ENCODE measurements around the gene SKA1. TPM values are rescaled to one million over a fixed set of nuclear protein-coding genes. Genes with fewer than 3 reads are reported as not detected.

The SKA1 gene
- total and polyA plus RNA-seq, 12 donors, result 0.30 to 8.6 (median 0.71) TPM

- Histone ChIP-seq H3K4me3 (no peak overlapping the region), H3K27ac (no peak overlapping the region), H3K4me1 (replicated peaks in 1 of 2) (no peaks in the 10 kb centered on the region), H3K9me3 (replicated peaks in 1 of 3) (no peaks in the 10 kb centered on the region), H3K36me3 (replicated peaks in 1 of 2) (no peaks in the 10 kb centered on the region), H3K27me3 (no peaks in the 10 kb centered on the region)
- intact Hi-C loops (cut with DNase I), result no loop called here
- TF ChIP-seq, protein P1, sequence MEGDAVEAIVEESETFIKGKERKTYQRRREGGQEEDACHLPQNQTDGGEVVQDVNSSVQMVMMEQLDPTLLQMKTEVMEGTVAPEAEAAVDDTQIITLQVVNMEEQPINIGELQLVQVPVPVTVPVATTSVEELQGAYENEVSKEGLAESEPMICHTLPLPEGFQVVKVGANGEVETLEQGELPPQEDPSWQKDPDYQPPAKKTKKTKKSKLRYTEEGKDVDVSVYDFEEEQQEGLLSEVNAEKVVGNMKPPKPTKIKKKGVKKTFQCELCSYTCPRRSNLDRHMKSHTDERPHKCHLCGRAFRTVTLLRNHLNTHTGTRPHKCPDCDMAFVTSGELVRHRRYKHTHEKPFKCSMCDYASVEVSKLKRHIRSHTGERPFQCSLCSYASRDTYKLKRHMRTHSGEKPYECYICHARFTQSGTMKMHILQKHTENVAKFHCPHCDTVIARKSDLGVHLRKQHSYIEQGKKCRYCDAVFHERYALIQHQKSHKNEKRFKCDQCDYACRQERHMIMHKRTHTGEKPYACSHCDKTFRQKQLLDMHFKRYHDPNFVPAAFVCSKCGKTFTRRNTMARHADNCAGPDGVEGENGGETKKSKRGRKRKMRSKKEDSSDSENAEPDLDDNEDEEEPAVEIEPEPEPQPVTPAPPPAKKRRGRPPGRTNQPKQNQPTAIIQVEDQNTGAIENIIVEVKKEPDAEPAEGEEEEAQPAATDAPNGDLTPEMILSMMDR (IDR thresholded peaks at IDR 0.05), result no peak
- no peak for TF ChIP-seq POLR2A (IDR thresholded peaks at IDR 0.05)
- no peak for DNase-seq
- WGBS, 4 donors, result 76 to 90% (median 81%) methylated on average over 7 of the region's 7 CpGs
These were observed 40.2 kb upstream of the SKA1 start for GRCh38 chr18:50334546-50335152.

- Histone ChIP-seq H3K9me3 (replicated peaks in 1 of 3) (no peaks in the 10 kb centered on the region), H3K36me3 (replicated peaks in 1 of 2) (no peaks in the 10 kb centered on the region), H3K4me3 (no peak overlapping the region), H3K27me3 (no peaks in the 10 kb centered on the region), H3K27ac (no peak overlapping the region), H3K4me1 (replicated peaks in 1 of 2) (no peaks in the 10 kb centered on the region)
- no peak for TF ChIP-seq POLR2A (IDR thresholded peaks at IDR 0.05)
- TF ChIP-seq, protein P1 (IDR thresholded peaks at IDR 0.05), result no peak
- intact Hi-C loops (cut with DNase I), result no loop called here
- WGBS, 4 donors, result 76 to 88% (median 78%) methylated on average over 2 of the region's 2 CpGs
- DNase-seq, result no peak
These were observed 36.7 kb upstream of the SKA1 start for GRCh38 chr18:50338122-50338521.

DNA sequence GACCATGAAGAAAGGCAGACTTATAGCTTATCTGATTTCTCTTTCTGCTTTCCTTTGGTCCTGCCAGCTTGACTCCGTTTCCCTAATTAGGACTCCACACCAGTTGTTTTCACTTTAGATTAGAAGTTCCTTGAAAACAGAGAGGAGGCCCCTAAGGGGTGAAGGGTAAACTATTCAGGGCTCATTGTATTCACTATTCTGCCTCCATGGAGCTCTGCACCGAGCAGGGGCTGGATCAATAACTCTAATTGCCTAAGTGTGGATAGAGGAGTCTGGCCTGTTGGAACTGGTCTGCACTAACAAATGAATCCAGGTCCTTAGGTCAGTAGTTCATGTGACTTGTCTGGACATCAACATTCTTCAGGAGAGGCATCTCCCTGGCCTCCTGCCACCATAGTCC lies 36.1 kb upstream of the SKA1 start:
- TF ChIP-seq POLR2A (IDR thresholded peaks at IDR 0.05), result no peak
- TF ChIP-seq, protein P1 (IDR thresholded peaks at IDR 0.05), result no peak
- Histone ChIP-seq H3K4me1 (replicated peaks in 1 of 2) (no peaks in the 10 kb centered on the region), H3K27me3 (no peaks in the 10 kb centered on the region), H3K9me3 (replicated peaks in 1 of 3) (no peaks in the 10 kb centered on the region), H3K27ac (no peak overlapping the region), H3K36me3 (replicated peaks in 1 of 2) (no peaks in the 10 kb centered on the region), H3K4me3 (no peak overlapping the region)
- WGBS, 4 donors, result 39 to 63% (median 54%) methylated on average over 2 of the region's 2 CpGs
- DNase-seq, result no peak
- intact Hi-C loops (cut with DNase I), result no loop called here

GRCh38 chr18:50340078-50340477 lies 34.8 kb upstream of the SKA1 start:
- DNase-seq, result no peak
- 76 to 89% (median 86%) methylated on average over 9 to 24 of the region's 24 CpGs for WGBS, 4 donors
- intact Hi-C loops (cut with DNase I), result no loop called here
- H3K36me3 ChIP-seq (replicated peaks in 1 of 2), result no peaks in the 10 kb centered on the region
- H3K27ac ChIP-seq, result no peak overlapping the region
- H3K4me1 ChIP-seq (replicated peaks in 1 of 2), result no peaks in the 10 kb centered on the region
- TF ChIP-seq POLR2A (IDR thresholded peaks at IDR 0.05), result no peak
- no peak overlapping the region for H3K4me3 ChIP-seq
- H3K9me3 ChIP-seq (replicated peaks in 1 of 3), result no peaks in the 10 kb centered on the region
- no peaks in the 10 kb centered on the region for H3K27me3 ChIP-seq

DNA sequence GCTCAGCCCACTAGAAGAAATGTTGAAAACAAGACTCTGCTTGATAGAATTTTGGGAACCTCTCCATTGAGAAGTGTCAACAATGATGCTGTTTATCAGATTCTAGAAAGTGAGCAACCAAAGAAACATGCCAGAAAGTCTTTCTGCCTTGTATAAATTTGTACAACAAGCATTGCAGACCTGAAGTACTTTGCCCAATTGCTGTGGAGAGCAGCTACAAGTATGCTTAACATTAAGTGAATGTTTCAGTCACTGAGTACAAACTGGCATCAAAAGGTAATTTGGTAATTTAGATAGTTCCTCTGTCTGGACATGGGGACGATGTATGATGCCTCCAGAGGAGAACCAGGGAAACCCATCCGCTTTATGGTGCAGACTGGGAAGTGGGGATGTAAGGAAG lies 33.4 kb upstream of the SKA1 start:
- Histone ChIP-seq H3K36me3 (replicated peaks in 1 of 2) (no peaks in the 10 kb centered on the region), H3K4me3 (no peak overlapping the region), H3K27ac (no peak overlapping the region), H3K4me1 (replicated peaks in 1 of 2) (no peaks in the 10 kb centered on the region), H3K9me3 (replicated peaks in 1 of 3) (no peaks in the 10 kb centered on the region), H3K27me3 (no peaks in the 10 kb centered on the region)
- intact Hi-C loops (cut with DNase I), result no loop called here
- DNase-seq, result no peak
- WGBS, 4 donors, result 71 to 94% (median 75%) methylated on average over 2 of the region's 2 CpGs
- TF ChIP-seq, protein P1 (IDR thresholded peaks at IDR 0.05), result no peak
- TF ChIP-seq POLR2A (IDR thresholded peaks at IDR 0.05), result no peak
